Mesendoderm (in vitro differentiated cells): ENCODE data around the gene TMEM255A.

Source experiments
- DNase-seq: peaks from one replicate; pipeline ENCODE4 v3.0.0; 2013
- H2AK5ac ChIP-seq: 2 replicates; pipeline ENCODE4 v1.6.1; 2013; ENCODE audit warnings: low read length, inconsistent platforms
- H2BK120ac ChIP-seq: 2 replicates; pipeline ENCODE4 v1.6.1; 2013; ENCODE audit warnings: low read depth, mild to moderate bottlenecking, low read length, moderate library complexity, mixed read lengths
- H2BK15ac ChIP-seq: replicated peaks from 2 replicates; pipeline ENCODE4 v1.6.1; 2013; ENCODE audit warnings: low read depth, mild to moderate bottlenecking, moderate library complexity
- H2BK5ac ChIP-seq: 2 replicates; pipeline ENCODE4 v1.6.1; 2013; ENCODE audit warnings: low read length, inconsistent platforms
- H3K18ac ChIP-seq: 2 replicates; pipeline ENCODE4 v1.6.1; 2013; ENCODE audit warnings: mild to moderate bottlenecking, low read length, mixed read lengths
- H3K23ac ChIP-seq: one replicate; pipeline ENCODE4 v1.6.1; 2013; ENCODE audit warnings: low read length
- H3K27ac ChIP-seq: 2 replicates; pipeline ENCODE4 v1.5.1; 2013; ENCODE audit warnings: low read depth, mild to moderate bottlenecking, inconsistent platforms, low read length, moderate library complexity
- H3K27me3 ChIP-seq: 2 replicates; pipeline ENCODE4 v1.6.1; 2013; ENCODE audit warnings: low read length, control low read depth, mild to moderate bottlenecking, inconsistent platforms; ENCODE audit not compliant: insufficient read depth, poor library complexity
- H3K36me3 ChIP-seq: 2 replicates; pipeline ENCODE4 v1.6.1; 2013; ENCODE audit warnings: low read length, inconsistent platforms; ENCODE audit not compliant: control insufficient read depth, insufficient read depth
- H3K4ac ChIP-seq: one replicate; pipeline ENCODE4 v1.6.1; 2013; ENCODE audit warnings: low read depth, mild to moderate bottlenecking, low read length, moderate library complexity
- H3K4me1 ChIP-seq: 2 replicates; pipeline ENCODE4 v1.6.1; 2013; ENCODE audit warnings: low read depth, low read length, inconsistent platforms; ENCODE audit not compliant: control insufficient read depth
- H3K4me2 ChIP-seq: 2 replicates; pipeline ENCODE4 v1.6.1; 2013; ENCODE audit warnings: low read length
- H3K4me3 ChIP-seq: 2 replicates; pipeline ENCODE4 v1.5.1; 2013; ENCODE audit warnings: mild to moderate bottlenecking, low read length
- H3K56ac ChIP-seq: one replicate; pipeline ENCODE4 v1.6.1; 2013; ENCODE audit warnings: low read length
- H3K79me1 ChIP-seq: 2 replicates; pipeline ENCODE4 v1.6.1; 2013; ENCODE audit warnings: low read length, inconsistent platforms
- H3K79me2 ChIP-seq: 2 replicates; pipeline ENCODE4 v1.6.1; 2013; ENCODE audit warnings: mild to moderate bottlenecking, low read length; ENCODE audit not compliant: control insufficient read depth, insufficient read depth
- H3K9ac ChIP-seq: 2 replicates; pipeline ENCODE4 v1.6.1; 2013; ENCODE audit warnings: low read length, inconsistent platforms
- H4K5ac ChIP-seq: one replicate; pipeline ENCODE4 v1.6.1; 2013; ENCODE audit warnings: low read length
- H4K8ac ChIP-seq: one replicate; pipeline ENCODE4 v1.6.1; 2013; ENCODE audit warnings: low read depth, mild to moderate bottlenecking, control low read depth, low read length, moderate library complexity
- WGBS: extraction: QIAGEN DNeasy Blood & Tissue Kit; methylation state at CpG from one replicate; pipeline ENCODE4 v1.1.7; 2013; ENCODE audit warnings: low lambda C conversion rate, missing lambda C conversion rate; ENCODE audit not compliant: insufficient coverage; ENCODE audit errors: extremely low coverage; 5-methylcytosine and 5-hydroxymethylcytosine counted together

Gene TMEM255A

GRCh38 chrX:120244735-120245498 lies 66.3 kb downstream of the TMEM255A start:
- H2BK5ac ChIP-seq, result no peak overlapping the region
- DNase-seq, result peak; percentile 92
- no peak overlapping the region for H2BK120ac ChIP-seq
- no peak overlapping the region for H3K23ac ChIP-seq
- H2AK5ac ChIP-seq, result no peak overlapping the region
- H3K4me1 ChIP-seq, result no peaks in the 10 kb centered on the region
- no peaks in the 10 kb centered on the region for H3K27me3 ChIP-seq
- no peak overlapping the region for H2BK15ac ChIP-seq
- H3K9ac ChIP-seq, result peak overlapping the region; percentile 81
- H3K79me1 ChIP-seq, result no peaks in the 10 kb centered on the region
- no peak overlapping the region for H4K8ac ChIP-seq
- H3K4me2 ChIP-seq, result peak overlapping the region; percentile 57
- H3K79me2 ChIP-seq, result no peaks in the 10 kb centered on the region
- H3K4ac ChIP-seq, result no peak overlapping the region
- WGBS, result no CpG with 5 or more reads among the region's 43 CpGs
- H3K4me3 ChIP-seq, result peak overlapping the region; percentile 84
- H3K18ac ChIP-seq, result no peak overlapping the region
- no peaks in the 10 kb centered on the region for H3K36me3 ChIP-seq
- no peak overlapping the region for H3K27ac ChIP-seq
- peak overlapping the region; percentile 71 for H3K56ac ChIP-seq
- no peak overlapping the region for H4K5ac ChIP-seq

GRCh38 chrX:120244395-120244734 lies 66.9 kb downstream of the TMEM255A start:
- H3K4me1 ChIP-seq, result no peaks in the 10 kb centered on the region
- no peaks in the 10 kb centered on the region for H3K36me3 ChIP-seq
- WGBS, result no CpG with 5 or more reads among the region's 16 CpGs
- no peak overlapping the region for H3K27ac ChIP-seq
- no peak overlapping the region for H2BK15ac ChIP-seq
- no peak overlapping the region for H2BK5ac ChIP-seq
- H2AK5ac ChIP-seq, result no peak overlapping the region
- H3K56ac ChIP-seq, result peak overlapping the region; percentile 71
- no peak overlapping the region for H4K8ac ChIP-seq
- H3K79me1 ChIP-seq, result no peaks in the 10 kb centered on the region
- H3K18ac ChIP-seq, result no peak overlapping the region
- H3K79me2 ChIP-seq, result no peaks in the 10 kb centered on the region
- no peak overlapping the region for H2BK120ac ChIP-seq
- no peak for DNase-seq
- no peaks in the 10 kb centered on the region for H3K27me3 ChIP-seq
- H3K4ac ChIP-seq, result no peak overlapping the region
- H3K4me2 ChIP-seq, result peak overlapping the region; percentile 57
- no peak overlapping the region for H4K5ac ChIP-seq
- peak overlapping the region; percentile 84 for H3K4me3 ChIP-seq
- H3K9ac ChIP-seq, result peak overlapping the region; percentile 81
- no peak overlapping the region for H3K23ac ChIP-seq

GRCh38 chrX:120242813-120243212 lies 68.4 kb downstream of the TMEM255A start:
- H3K56ac ChIP-seq, result no peak overlapping the region
- no peak overlapping the region for H3K23ac ChIP-seq
- H3K4me3 ChIP-seq, result no peak overlapping the region
- no peak overlapping the region for H4K8ac ChIP-seq
- H2AK5ac ChIP-seq, result no peak overlapping the region
- H3K4ac ChIP-seq, result no peak overlapping the region
- no peak overlapping the region for H4K5ac ChIP-seq
- DNase-seq, result no peak
- no peak overlapping the region for H2BK15ac ChIP-seq
- H3K9ac ChIP-seq, result no peak overlapping the region
- H3K18ac ChIP-seq, result no peak overlapping the region
- H3K27ac ChIP-seq, result no peak overlapping the region
- H3K4me1 ChIP-seq, result no peaks in the 10 kb centered on the region
- no peaks in the 10 kb centered on the region for H3K36me3 ChIP-seq
- no peaks in the 10 kb centered on the region for H3K79me1 ChIP-seq
- no peaks in the 10 kb centered on the region for H3K27me3 ChIP-seq
- H3K79me2 ChIP-seq, result no peaks in the 10 kb centered on the region
- no CpG with 5 or more reads among the region's 5 CpGs for WGBS
- H2BK5ac ChIP-seq, result no peak overlapping the region
- no peak overlapping the region for H3K4me2 ChIP-seq
- H2BK120ac ChIP-seq, result no peak overlapping the region

DNA sequence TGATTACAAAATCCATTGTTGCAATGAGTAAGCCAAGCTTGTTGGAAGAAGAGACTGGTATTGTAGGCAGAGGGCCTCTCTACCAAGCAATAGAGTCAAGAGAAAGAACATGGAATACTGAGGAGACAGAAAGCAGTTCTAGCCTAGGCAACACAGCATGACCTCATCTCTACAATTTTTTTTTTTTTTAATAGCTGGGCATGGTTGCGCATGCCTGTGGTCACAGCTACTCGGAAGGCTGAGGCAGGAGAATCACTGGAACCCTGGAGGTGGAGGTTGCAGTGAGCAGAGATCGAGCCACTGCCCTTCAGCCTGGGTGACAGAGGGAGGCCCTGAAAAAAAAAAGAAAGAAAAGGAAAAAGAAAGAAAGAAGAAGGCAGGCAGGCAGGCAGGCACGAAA lies 72.3 kb downstream of the TMEM255A start:
- no peak overlapping the region for H3K27ac ChIP-seq
- no peaks in the 10 kb centered on the region for H3K36me3 ChIP-seq
- no peak overlapping the region for H2AK5ac ChIP-seq
- H3K18ac ChIP-seq, result no peak overlapping the region
- no peak overlapping the region for H3K56ac ChIP-seq
- H2BK15ac ChIP-seq, result no peak overlapping the region
- no peak overlapping the region for H4K5ac ChIP-seq
- H3K79me1 ChIP-seq, result no peaks in the 10 kb centered on the region
- no peak overlapping the region for H3K4ac ChIP-seq
- no peak overlapping the region for H2BK120ac ChIP-seq
- no peak overlapping the region for H3K23ac ChIP-seq
- DNase-seq, result no peak
- H2BK5ac ChIP-seq, result no peak overlapping the region
- H3K4me2 ChIP-seq, result no peak overlapping the region
- H3K27me3 ChIP-seq, result no peaks in the 10 kb centered on the region
- H3K9ac ChIP-seq, result no peak overlapping the region
- WGBS, result no CpG with 5 or more reads among the region's 4 CpGs
- H4K8ac ChIP-seq, result no peak overlapping the region
- no peak overlapping the region for H3K4me3 ChIP-seq
- H3K79me2 ChIP-seq, result no peaks in the 10 kb centered on the region
- no peaks in the 10 kb centered on the region for H3K4me1 ChIP-seq

- Histone ChIP-seq H2BK120ac (no peak overlapping the region), H4K5ac (no peak overlapping the region), H3K4me2 (no peak overlapping the region), H3K9ac (no peak overlapping the region), H3K18ac (no peak overlapping the region), H3K23ac (no peak overlapping the region), H4K8ac (no peak overlapping the region), H3K4me3 (no peak overlapping the region), H3K27me3 (no peaks in the 10 kb centered on the region), H2BK5ac (no peak overlapping the region), H2BK15ac (no peak overlapping the region), H3K27ac (no peak overlapping the region), H3K4ac (no peak overlapping the region), H3K79me1 (no peaks in the 10 kb centered on the region), H3K36me3 (no peaks in the 10 kb centered on the region), H3K79me2 (no peaks in the 10 kb centered on the region), H3K56ac (no peak overlapping the region), H3K4me1 (no peaks in the 10 kb centered on the region), H2AK5ac (no peak overlapping the region)
- no peak for DNase-seq
- no CpG with 5 or more reads among the region's 3 CpGs for WGBS
These were observed 74.4 kb downstream of the TMEM255A start for GRCh38 chrX:120236687-120237479.
